NB4 (cell line): ENCODE results near the gene FILIP1L.

ENCODE experiments used
- DNase-seq: peaks from one replicate; pipeline ENCODE4 v3.0.0; 2010; ENCODE audit warnings: low read depth
- H3K4me3 ChIP-seq: one replicate; pipeline ENCODE4 v1.5.1; 2011; ENCODE audit warnings: mild to moderate bottlenecking, low read depth, low read length, moderate library complexity
- MYC ChIP-seq: IDR thresholded peaks from 2 replicates; pipeline ENCODE4 v1.6.1; 2011; ENCODE audit warnings: low read depth, low read length
- POLR2A ChIP-seq: IDR thresholded peaks from 2 replicates; pipeline ENCODE4 v1.6.1; 2011; ENCODE audit warnings: mild to moderate bottlenecking; ENCODE audit not compliant: insufficient read length; ENCODE audit errors: extremely low read depth
- TF ChIP-seq, protein P1 (sequence below): IDR thresholded peaks from 2 replicates; pipeline ENCODE4 v1.6.1; 2011; ENCODE audit warnings: low read depth, low read length
- TF ChIP-seq, protein P2 (sequence below): IDR thresholded peaks from one replicate; pipeline ENCODE4 v1.5.1; 2012; ENCODE audit warnings: low read depth, low read length

FILIP1L gene

DNA sequence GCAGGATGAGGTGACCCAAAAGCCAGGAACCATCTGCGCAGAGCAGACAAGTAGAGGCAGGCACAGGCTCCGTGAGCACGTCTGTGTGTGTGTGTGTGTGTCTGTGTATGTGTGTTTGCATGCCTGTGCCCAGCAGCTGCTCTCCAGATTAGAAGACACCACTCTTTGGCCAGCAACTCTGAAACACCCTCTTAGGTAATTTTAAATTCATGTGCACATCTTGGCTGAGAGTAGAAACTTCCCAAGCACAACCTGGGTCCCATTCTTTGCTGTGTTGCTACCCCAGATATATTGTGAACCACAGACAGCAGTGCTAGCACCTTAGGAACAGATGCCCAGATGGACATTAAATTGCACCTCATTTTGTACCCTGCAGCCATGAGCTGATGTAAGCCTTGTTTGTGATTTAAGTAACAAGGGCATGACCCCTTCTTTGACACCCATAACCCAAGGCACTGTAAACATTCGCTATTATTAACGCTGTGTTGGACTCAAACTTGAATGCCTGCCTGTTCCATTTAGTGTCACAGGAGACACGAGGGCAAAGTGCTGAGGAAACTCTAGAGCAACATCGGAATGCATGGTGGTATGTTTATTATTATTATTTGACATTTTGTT, at the start of gene FILIP1L:
FILIP1L (minus strand) TSS at position 89 of the 618 bp plus-strand sequence.
- TF ChIP-seq, protein P1, sequence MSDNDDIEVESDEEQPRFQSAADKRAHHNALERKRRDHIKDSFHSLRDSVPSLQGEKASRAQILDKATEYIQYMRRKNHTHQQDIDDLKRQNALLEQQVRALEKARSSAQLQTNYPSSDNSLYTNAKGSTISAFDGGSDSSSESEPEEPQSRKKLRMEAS: no peak
- TF ChIP-seq, protein P2, sequence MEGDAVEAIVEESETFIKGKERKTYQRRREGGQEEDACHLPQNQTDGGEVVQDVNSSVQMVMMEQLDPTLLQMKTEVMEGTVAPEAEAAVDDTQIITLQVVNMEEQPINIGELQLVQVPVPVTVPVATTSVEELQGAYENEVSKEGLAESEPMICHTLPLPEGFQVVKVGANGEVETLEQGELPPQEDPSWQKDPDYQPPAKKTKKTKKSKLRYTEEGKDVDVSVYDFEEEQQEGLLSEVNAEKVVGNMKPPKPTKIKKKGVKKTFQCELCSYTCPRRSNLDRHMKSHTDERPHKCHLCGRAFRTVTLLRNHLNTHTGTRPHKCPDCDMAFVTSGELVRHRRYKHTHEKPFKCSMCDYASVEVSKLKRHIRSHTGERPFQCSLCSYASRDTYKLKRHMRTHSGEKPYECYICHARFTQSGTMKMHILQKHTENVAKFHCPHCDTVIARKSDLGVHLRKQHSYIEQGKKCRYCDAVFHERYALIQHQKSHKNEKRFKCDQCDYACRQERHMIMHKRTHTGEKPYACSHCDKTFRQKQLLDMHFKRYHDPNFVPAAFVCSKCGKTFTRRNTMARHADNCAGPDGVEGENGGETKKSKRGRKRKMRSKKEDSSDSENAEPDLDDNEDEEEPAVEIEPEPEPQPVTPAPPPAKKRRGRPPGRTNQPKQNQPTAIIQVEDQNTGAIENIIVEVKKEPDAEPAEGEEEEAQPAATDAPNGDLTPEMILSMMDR: no peak
- TF ChIP-seq POLR2A: no peak
- TF ChIP-seq MYC: no peak
- H3K4me3 ChIP-seq: no peak within 1 kb of the TSS
- no peak for DNase-seq

DNA sequence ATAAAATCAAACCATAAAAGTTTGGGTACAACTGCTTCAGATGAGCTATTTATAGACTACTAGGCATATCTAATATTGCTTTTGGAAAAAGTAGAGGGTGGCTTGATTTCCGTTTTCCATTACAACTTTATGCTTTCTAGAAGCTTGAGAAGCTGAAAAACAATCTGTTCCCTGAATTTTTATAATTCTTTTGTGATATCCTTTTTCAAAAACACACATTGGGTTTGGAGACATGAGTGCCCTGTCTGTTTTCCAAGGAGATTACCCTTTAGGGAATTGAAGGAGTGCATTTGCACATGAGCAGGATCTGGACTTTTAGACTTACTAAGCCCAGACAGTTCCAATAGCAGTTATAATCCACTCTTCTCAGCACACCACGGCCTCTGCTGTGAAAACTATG, 49.5 kb upstream of the FILIP1L start:
- H3K4me3 ChIP-seq: no peak overlapping the region
- TF ChIP-seq, protein P2: no peak
- TF ChIP-seq POLR2A (no peak), MYC (no peak)
- TF ChIP-seq, protein P1: no peak
- no peak for DNase-seq

DNA sequence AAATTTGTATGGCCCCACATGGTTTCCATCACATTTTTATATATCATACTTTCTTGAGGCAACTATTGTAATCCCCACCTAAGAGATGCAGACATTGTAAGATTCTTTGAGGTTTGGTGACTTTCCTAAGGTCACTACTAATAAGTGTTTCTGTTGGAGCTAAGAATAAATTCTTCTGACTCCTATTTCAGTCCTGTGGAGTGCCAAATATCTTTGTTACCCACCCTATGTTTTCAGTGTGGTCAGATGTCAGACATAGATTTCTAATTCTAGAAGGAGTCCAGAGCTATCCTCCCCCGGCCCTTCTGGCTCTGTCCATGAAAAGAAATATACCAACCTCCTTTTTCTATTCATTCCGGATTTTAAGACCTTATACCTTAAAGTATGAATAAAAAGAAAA, 46.2 kb upstream of the FILIP1L start:
- no peak for DNase-seq
- H3K4me3 ChIP-seq: no peak overlapping the region
- TF ChIP-seq, protein P2: no peak
- TF ChIP-seq, protein P1: no peak
- TF ChIP-seq MYC: no peak
- no peak for TF ChIP-seq POLR2A

DNA sequence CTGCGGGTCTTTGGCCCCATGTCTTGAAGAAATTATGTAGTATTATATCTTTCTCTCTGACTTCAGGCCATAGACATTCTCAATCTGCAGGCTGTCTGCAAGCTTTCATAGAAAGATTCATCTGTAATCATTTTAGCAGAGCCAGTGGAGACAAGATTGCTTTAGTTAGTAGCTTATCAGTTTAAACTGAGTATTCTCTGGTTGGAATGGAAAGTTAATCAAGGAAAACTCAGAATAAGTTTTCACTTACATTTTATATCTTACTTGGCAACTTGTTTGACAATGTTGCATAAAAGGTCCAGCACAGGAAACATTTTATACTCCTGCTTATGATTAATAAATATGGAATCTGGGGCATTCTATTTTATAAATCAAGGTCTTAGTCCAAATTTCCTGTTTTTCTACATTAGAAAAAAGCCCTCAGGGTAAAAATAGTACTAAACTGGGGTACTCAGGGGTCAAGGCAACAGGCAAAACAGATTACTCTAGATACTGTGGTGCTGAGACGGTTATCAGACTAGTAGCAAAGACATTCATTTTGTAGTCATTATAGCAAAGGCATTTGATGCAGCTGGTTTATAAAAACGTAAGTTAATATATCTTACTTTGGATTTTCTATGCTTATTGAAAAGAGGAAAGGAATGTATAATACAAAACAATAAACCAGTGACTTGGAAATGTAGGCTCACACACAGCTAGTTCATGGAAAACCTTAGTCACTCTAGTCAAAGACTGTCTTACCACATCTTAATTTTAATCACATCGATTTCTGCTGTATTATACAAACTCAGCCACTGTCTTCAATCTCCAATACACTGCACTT, 45.2 kb upstream of the FILIP1L start:
- no peak for TF ChIP-seq POLR2A
- TF ChIP-seq MYC: no peak
- TF ChIP-seq, protein P1: no peak
- TF ChIP-seq, protein P2: no peak
- H3K4me3 ChIP-seq: no peak overlapping the region
- no peak for DNase-seq

DNA sequence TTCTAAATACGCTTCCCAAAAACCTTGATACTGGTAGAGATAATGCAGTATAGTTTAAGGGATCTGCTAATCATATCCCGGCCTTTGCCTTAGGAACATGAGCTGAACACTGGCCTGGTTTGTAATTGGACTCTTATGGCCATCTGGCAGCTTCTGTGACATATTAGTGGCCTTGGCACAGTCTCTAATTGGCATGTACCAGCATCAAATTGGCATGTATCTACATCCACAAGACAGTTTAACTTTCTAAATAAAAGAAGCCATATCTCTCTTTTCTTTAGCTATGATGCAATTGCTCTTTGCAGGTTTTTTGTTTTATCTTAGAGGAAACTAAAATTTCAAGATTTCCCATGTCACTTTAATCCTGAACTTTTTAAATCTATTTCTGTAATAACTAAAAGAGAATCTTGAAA, 44.6 kb upstream of the FILIP1L start:
- H3K4me3 ChIP-seq: no peak overlapping the region

More for the DNA sequence above, 44.6 kb upstream of the FILIP1L start:
- DNase-seq: no peak
- TF ChIP-seq, protein P2: no peak
- TF ChIP-seq POLR2A (no peak), MYC (no peak)
- TF ChIP-seq, protein P1: no peak
